Measurements from ENCODE around the gene CSF3.

DNA sequence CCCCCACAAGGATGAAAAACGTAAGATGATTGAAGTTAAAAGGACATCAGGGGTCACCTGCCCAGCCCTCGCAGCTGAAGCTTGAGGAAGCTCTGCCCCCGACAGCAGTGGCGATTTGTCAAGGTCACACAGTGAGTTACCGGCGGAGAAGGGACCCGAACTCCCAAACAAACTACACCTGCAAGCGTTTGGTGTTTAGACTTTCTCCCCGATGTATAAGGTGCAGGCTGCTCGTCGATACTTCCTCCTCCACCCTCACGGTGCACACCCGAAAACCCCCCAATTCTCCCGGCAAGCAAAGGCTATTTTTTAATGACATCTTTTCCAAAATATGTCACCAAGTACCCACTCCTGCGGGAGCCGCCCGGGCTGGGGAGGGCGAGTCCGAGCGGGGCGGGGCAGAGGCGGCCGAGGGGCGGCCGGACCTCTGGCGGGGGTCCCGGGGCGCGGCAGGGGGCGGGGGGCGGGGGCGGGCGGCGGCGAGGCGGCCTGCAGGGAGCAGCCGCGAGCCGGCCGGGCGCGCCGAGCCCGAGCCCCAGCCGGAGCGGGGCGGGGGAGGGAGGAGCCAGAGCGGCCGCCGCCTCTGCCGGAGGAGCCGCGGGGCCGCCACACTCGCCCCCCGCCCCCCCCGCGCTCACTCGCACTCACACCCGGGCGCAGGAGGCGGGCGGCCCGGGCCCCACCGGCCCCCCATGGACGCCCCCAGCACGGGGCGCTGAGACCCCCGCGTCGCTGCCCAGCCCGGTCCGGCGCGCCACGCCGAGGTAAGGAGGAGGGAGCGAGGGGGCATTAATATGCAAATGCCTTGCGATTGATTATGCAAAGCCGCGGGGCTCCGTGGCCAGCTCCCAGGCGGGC is 47.3 kb downstream of the CSF3 start, which contains the start of gene THRA:
- TF ChIP-seq, protein P1, sequence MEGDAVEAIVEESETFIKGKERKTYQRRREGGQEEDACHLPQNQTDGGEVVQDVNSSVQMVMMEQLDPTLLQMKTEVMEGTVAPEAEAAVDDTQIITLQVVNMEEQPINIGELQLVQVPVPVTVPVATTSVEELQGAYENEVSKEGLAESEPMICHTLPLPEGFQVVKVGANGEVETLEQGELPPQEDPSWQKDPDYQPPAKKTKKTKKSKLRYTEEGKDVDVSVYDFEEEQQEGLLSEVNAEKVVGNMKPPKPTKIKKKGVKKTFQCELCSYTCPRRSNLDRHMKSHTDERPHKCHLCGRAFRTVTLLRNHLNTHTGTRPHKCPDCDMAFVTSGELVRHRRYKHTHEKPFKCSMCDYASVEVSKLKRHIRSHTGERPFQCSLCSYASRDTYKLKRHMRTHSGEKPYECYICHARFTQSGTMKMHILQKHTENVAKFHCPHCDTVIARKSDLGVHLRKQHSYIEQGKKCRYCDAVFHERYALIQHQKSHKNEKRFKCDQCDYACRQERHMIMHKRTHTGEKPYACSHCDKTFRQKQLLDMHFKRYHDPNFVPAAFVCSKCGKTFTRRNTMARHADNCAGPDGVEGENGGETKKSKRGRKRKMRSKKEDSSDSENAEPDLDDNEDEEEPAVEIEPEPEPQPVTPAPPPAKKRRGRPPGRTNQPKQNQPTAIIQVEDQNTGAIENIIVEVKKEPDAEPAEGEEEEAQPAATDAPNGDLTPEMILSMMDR (IDR thresholded peaks at IDR 0.05) = peak in 2 of 5 experiments; percentile 25 to 27
- TF ChIP-seq POLR2A (IDR thresholded peaks at IDR 0.05) = no peak

All from transverse colon (tissue), 3 donors.